ENCODE measurements around the gene IRF9. TPM values are rescaled to one million over a fixed set of nuclear protein-coding genes. Genes with fewer than 3 reads are reported as not detected.

The IRF9 gene
- total and polyA plus RNA-seq, 2 of the 4 experiments (the other 2 are of a cell fraction) = 25.6 to 34.6 TPM

DNA sequence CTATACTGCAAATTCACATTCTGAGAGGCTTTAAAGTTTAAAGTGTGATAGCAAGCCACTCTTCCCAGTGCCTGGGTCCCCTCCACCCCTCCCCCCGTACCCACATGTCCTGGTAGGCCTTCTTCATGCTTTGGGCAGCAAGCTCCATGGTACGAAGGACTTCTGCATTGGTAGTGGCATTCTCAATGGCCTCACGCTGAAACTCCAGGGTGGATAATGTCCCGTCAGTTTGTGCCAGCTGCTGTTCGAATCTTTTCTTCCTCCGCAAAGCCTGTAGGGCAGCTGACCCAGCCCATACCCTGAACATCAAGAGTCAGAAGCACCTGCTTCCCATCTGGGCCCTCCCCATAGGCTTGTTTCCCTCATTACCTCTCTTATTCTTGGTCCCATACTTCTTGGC lies 50.2 kb downstream of the IRF9 start:
- in situ Hi-C loops (cut with MboI; ENCODE audit: low sequenced_read_pairs) (no loop called here), dilution Hi-C loops (cut with HindIII; ENCODE audit: low sequenced_read_pairs, unreplicated experiment) (no loop called here), intact Hi-C loops (cut with micrococcal nuclease) (loop anchor here (10.0 kb wide), 1 partner anchor 223 kb away; no protein-coding TSS in a partner anchor)
- Histone ChIP-seq H3K9ac (ENCODE audit: low read depth, low read length) (no peak overlapping the region), H3K4me3 (ENCODE audit: insufficient read depth, low read depth, low read length) (no peak overlapping the region), H2BK15ac (ENCODE audit: low read depth, low read length) (no peak overlapping the region), H3K23ac (ENCODE audit: low read depth, low read length) (no peak overlapping the region), H3K79me1 (ENCODE audit: low read depth in 1 of 2, low read length in 2 of 2) (peaks cover 21 to 70% of the 10 kb centered on the region in 2 experiments), H4K5ac (ENCODE audit: low read depth, low read length) (no peak overlapping the region), H3K9me3 (ENCODE audit: control insufficient read depth, insufficient read depth, low read length) (no peaks in the 10 kb centered on the region), H2AK5ac (ENCODE audit: low read depth, low read length) (no peak overlapping the region), H2BK5ac (ENCODE audit: low read depth, low read length, poor library complexity, severe bottlenecking) (no peak overlapping the region), H3K4me2 (ENCODE audit: low read depth, low read length) (no peak overlapping the region), H4K91ac (ENCODE audit: insufficient read depth, low read depth, low read length) (no peak overlapping the region), H3K18ac (ENCODE audit: low read depth, low read length) (no peak overlapping the region), H3K36me3 (ENCODE audit: control insufficient read depth, insufficient read depth, low read length) (peaks cover 36% of the 10 kb centered on the region), H2BK120ac (ENCODE audit: low read depth, low read length) (no peak overlapping the region), H3K14ac (replicated peaks; ENCODE audit: low read depth, low read length) (no peak overlapping the region), H4K8ac (ENCODE audit: low read depth in 2 of 2, low read length in 2 of 2) (no peak overlapping the region), H4K20me1 (ENCODE audit: insufficient read depth, low read length) (no peaks in the 10 kb centered on the region), H2AFZ (replicated peaks; ENCODE audit: low read length, poor library complexity) (no peak overlapping the region), H3K4ac (ENCODE audit: low read depth, low read length) (no peak overlapping the region), H3K4me1 (ENCODE audit: control insufficient read depth, insufficient read depth, low read length) (peaks cover 2% of the 10 kb centered on the region), H2BK20ac (ENCODE audit: low read depth, low read length) (no peak overlapping the region), H3K27me3 (ENCODE audit: control insufficient read depth, insufficient read depth, low read length) (no peaks in the 10 kb centered on the region), H3K56ac (ENCODE audit: extremely low read depth, insufficient read depth, low read length) (no peak overlapping the region), H3K9me1 (ENCODE audit: insufficient read depth, low read length) (peaks cover 15% of the 10 kb centered on the region; the same call in 1 of the 2 replicates), H3K27ac (ENCODE audit: insufficient read depth, low read length) (no peak overlapping the region), H2AK9ac (replicated peaks; ENCODE audit: low read depth, low read length, poor library complexity) (no peak overlapping the region)
- TF ChIP-seq, protein P1, sequence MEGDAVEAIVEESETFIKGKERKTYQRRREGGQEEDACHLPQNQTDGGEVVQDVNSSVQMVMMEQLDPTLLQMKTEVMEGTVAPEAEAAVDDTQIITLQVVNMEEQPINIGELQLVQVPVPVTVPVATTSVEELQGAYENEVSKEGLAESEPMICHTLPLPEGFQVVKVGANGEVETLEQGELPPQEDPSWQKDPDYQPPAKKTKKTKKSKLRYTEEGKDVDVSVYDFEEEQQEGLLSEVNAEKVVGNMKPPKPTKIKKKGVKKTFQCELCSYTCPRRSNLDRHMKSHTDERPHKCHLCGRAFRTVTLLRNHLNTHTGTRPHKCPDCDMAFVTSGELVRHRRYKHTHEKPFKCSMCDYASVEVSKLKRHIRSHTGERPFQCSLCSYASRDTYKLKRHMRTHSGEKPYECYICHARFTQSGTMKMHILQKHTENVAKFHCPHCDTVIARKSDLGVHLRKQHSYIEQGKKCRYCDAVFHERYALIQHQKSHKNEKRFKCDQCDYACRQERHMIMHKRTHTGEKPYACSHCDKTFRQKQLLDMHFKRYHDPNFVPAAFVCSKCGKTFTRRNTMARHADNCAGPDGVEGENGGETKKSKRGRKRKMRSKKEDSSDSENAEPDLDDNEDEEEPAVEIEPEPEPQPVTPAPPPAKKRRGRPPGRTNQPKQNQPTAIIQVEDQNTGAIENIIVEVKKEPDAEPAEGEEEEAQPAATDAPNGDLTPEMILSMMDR (conservative IDR thresholded peaks at IDR 0.05; ENCODE audit: low read depth, low read length) = no peak
- no peak for TF ChIP-seq RFX5 (IDR thresholded peaks at IDR 0.05; ENCODE audit: low read depth, low read length)
- no peak for TF ChIP-seq MAFK (IDR thresholded peaks at IDR 0.05; ENCODE audit: low read depth, low read length)
- TF ChIP-seq NFE2L2 (IDR thresholded peaks at IDR 0.05; ENCODE audit: low read depth, low read length) = no peak
- no peak for TF ChIP-seq CHD1 (IDR thresholded peaks at IDR 0.05; ENCODE audit: low read depth, low read length)
- TF ChIP-seq, protein P2, sequence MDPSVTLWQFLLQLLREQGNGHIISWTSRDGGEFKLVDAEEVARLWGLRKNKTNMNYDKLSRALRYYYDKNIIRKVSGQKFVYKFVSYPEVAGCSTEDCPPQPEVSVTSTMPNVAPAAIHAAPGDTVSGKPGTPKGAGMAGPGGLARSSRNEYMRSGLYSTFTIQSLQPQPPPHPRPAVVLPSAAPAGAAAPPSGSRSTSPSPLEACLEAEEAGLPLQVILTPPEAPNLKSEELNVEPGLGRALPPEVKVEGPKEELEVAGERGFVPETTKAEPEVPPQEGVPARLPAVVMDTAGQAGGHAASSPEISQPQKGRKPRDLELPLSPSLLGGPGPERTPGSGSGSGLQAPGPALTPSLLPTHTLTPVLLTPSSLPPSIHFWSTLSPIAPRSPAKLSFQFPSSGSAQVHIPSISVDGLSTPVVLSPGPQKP (IDR thresholded peaks at IDR 0.05; ENCODE audit: borderline replicate concordance, low read depth, low read length) = no peak
- TF ChIP-seq RAD21 (IDR thresholded peaks at IDR 0.05; ENCODE audit: low read length) = no peak
- TF ChIP-seq CEBPB (IDR thresholded peaks at IDR 0.05; ENCODE audit: low read depth, low read length) = no peak
- TF ChIP-seq FOS (IDR thresholded peaks at IDR 0.05; ENCODE audit: low read depth, low read length) = no peak
- TF ChIP-seq MXI1 (IDR thresholded peaks at IDR 0.05; ENCODE audit: borderline replicate concordance, low read depth, low read length) = no peak
- TF ChIP-seq MAZ (IDR thresholded peaks at IDR 0.05; ENCODE audit: borderline replicate concordance, low read depth, low read length) = no peak
- no peak for TF ChIP-seq POLR2A (IDR thresholded peaks at IDR 0.05; ENCODE audit: low read depth, low read length)
- TF ChIP-seq, protein P3, sequence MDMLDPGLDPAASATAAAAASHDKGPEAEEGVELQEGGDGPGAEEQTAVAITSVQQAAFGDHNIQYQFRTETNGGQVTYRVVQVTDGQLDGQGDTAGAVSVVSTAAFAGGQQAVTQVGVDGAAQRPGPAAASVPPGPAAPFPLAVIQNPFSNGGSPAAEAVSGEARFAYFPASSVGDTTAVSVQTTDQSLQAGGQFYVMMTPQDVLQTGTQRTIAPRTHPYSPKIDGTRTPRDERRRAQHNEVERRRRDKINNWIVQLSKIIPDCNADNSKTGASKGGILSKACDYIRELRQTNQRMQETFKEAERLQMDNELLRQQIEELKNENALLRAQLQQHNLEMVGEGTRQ (IDR thresholded peaks at IDR 0.05; ENCODE audit: low read depth, low read length) = no peak
- no peak for TF ChIP-seq BHLHE40 (IDR thresholded peaks at IDR 0.05; ENCODE audit: low read depth, low read length)
- WGBS, 2 experiments (ENCODE audit: extremely low coverage in 2 of 2, insufficient read length in 1 of 2) = 98% methylated on average over 6 of the region's 6 CpGs; no CpG with 5 or more reads in 1 of the 2 experiments
- BruUV-seq (replicated peaks) = no TSS peak
- POLR2A ChIA-PET (ENCODE audit: unreplicated experiment) = no interaction called here
- CTCF ChIA-PET = no interaction called here
- DNase-seq (no peak), ATAC-seq (ENCODE audit: low read depth) (no peak)

All from IMR-90 (cell line).